OCI-LY1 (cell line): ENCODE measurements around the gene PDE2A.

Experiments
- CTCF ChIP-seq: fragments of 200-600 bp; sonication (generic), shearing (Covaris generic); IDR thresholded peaks from 2 replicates; pipeline ENCODE4 v1.5.1; 2017; ENCODE audit warnings: mild to moderate bottlenecking, antibody characterized with exemption, low read length, moderate library complexity, mixed read lengths
- EZH2 ChIP-seq: fragments of 200-600 bp; sonication (generic), shearing (Covaris generic); IDR thresholded peaks from 2 replicates; pipeline ENCODE4 v1.8.0; 2017; ENCODE audit warnings: borderline replicate concordance, mixed run types, mild to moderate bottlenecking, antibody characterized with exemption, low read length, moderate library complexity, mixed read lengths

GRCh38 chr11:72552399-72552910, 121.8 kb downstream of the PDE2A start:
- TF ChIP-seq CTCF (no peak), EZH2 (no peak)
